ENCODE results near the gene DNAJB6. TPM values are rescaled to one million over a fixed set of nuclear protein-coding genes. Genes with fewer than 3 reads are reported as not detected.
A peak's percentile ranks its signal among the peaks of the same experiment; 100 is the strongest.
"Not testable (repeated sequence)": the region's sequence is repeated elsewhere in the genome, so short reads cannot be mapped to it uniquely, and the experiment has no call there.

Gene DNAJB6
- total and polyA plus RNA-seq, 8 donors: 48.7 to 233 (median 65.4) TPM

DNA sequence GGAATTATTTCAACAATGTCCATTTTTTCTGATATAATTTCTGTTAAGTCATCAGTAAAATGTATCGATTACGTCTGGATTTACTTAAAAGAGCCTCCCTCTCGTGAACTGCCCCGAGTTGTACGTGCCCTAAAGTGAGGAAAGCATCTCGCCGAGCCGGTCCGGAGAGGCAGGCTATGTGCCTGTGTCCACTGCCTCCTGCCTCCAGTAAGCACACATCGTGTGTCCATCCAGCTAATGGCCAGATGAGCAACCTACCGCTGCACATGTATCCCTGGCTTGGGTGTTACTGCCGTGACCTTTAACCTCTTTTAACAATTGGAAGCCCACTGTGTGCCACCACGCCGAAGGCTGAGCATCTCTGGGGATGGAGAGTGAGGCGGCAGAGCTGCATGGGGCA is 23.2 kb upstream of the DNAJB6 start:
- no peak for DNase-seq
- intact Hi-C loops (cut with DNase I; ENCODE audit: low total_unique reads): no loop called here
- WGBS, 5 donors: 92 to 95% (median 94%) methylated on average over 15 of the region's 15 CpGs

DNA sequence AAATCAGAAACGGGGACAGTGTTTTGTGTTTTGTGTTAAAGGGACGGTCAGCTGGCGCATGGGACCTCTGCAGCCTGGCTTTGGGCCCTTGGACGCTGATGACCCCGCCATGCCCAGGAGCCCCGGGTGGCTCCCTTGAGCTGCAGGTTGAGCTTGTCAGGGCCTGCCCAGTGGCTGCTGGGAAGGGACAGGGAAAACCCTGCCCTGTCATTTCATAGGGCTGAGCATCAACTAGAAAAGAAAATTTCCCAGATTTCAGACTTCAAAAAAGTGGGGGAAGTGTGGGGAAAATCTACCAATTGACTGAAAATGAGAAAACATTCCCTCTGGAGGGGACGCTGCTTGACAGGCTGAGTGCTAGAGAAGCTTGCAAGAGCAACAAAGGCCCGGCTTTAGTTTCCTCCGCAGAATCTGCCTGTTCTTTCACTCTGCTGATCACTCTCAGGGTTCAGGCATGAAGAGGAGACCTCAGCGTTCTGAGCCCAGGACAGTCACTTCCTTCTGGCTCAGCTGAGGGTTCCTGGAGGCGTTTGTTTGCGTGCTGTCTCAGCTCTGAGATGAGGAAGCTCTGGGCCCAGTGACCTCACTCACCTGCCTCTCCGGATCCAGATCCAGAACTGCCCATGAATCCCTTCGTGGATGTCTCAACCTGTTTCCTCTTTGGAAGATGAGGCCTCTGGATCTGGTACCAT is 18.6 kb upstream of the DNAJB6 start:
- H3K9me3 ChIP-seq: no peaks in the 10 kb centered on the region
- no peaks in the 10 kb centered on the region for H3K27me3 ChIP-seq
- no peaks in the 10 kb centered on the region for H3K36me3 ChIP-seq
- DNase-seq: peak in 1 of 2 donors; percentile 29
- intact Hi-C loops (cut with DNase I; ENCODE audit: low total_unique reads): no loop called here
- no peak for TF ChIP-seq POLR2A (IDR thresholded peaks at IDR 0.05)
- TF ChIP-seq, protein P1, sequence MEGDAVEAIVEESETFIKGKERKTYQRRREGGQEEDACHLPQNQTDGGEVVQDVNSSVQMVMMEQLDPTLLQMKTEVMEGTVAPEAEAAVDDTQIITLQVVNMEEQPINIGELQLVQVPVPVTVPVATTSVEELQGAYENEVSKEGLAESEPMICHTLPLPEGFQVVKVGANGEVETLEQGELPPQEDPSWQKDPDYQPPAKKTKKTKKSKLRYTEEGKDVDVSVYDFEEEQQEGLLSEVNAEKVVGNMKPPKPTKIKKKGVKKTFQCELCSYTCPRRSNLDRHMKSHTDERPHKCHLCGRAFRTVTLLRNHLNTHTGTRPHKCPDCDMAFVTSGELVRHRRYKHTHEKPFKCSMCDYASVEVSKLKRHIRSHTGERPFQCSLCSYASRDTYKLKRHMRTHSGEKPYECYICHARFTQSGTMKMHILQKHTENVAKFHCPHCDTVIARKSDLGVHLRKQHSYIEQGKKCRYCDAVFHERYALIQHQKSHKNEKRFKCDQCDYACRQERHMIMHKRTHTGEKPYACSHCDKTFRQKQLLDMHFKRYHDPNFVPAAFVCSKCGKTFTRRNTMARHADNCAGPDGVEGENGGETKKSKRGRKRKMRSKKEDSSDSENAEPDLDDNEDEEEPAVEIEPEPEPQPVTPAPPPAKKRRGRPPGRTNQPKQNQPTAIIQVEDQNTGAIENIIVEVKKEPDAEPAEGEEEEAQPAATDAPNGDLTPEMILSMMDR (IDR thresholded peaks at IDR 0.05): no peak
- TF ChIP-seq EP300 (IDR thresholded peaks at IDR 0.05): no peak
- no peak for TF ChIP-seq POLR2AphosphoS5 (IDR thresholded peaks at IDR 0.05)
- WGBS, 5 donors: 62 to 70% (median 68%) methylated on average over 14 of the region's 14 CpGs
- H3K4me3 ChIP-seq: no peak overlapping the region
- no peak overlapping the region for H3K27ac ChIP-seq
- H3K4me1 ChIP-seq: no peaks in the 10 kb centered on the region

More for the DNA sequence above, 23.2 kb upstream of the DNAJB6 start:
- H3K36me3 ChIP-seq: no peaks in the 10 kb centered on the region
- H3K4me3 ChIP-seq: no peak overlapping the region
- H3K27ac ChIP-seq: no peak overlapping the region
- H3K27me3 ChIP-seq: no peaks in the 10 kb centered on the region
- no peaks in the 10 kb centered on the region for H3K4me1 ChIP-seq
- no peaks in the 10 kb centered on the region for H3K9me3 ChIP-seq
- TF ChIP-seq, protein P1 (IDR thresholded peaks at IDR 0.05): no peak
- TF ChIP-seq EP300 (IDR thresholded peaks at IDR 0.05): no peak
- TF ChIP-seq POLR2AphosphoS5 (IDR thresholded peaks at IDR 0.05): no peak
- no peak for TF ChIP-seq POLR2A (IDR thresholded peaks at IDR 0.05)

GRCh38 chr7:157320608-157320980 is 16.2 kb upstream of the DNAJB6 start:
- no peak for DNase-seq
- WGBS, 5 donors: 66 to 88% (median 84%) methylated on average over 4 of the region's 4 CpGs
- no peaks in the 10 kb centered on the region for H3K27me3 ChIP-seq
- TF ChIP-seq EP300 (IDR thresholded peaks at IDR 0.05): no peak
- intact Hi-C loops (cut with DNase I; ENCODE audit: low total_unique reads): no loop called here
- H3K36me3 ChIP-seq: no peaks in the 10 kb centered on the region
- no peaks in the 10 kb centered on the region for H3K4me1 ChIP-seq
- no peaks in the 10 kb centered on the region for H3K9me3 ChIP-seq
- H3K27ac ChIP-seq: no peak overlapping the region
- no peak overlapping the region for H3K4me3 ChIP-seq

DNA sequence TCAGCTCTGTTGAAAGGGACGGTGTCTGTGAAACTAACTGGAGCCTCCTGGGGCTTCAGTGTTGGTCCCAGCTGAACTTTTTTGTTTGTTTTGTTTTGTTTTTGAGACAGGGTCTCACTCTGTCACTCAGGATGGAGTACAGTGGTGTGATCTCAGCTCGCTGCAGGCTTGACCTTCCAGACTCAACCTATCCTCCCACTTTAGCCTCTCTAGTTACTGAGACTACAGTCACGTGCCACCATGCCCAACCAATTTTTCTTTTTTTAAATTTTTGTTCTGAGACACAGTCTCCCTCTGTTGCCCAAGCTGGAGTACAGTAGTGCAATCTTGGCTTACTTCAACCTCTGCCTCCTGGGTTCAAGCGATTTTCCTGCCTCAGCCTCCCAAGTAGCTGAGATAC is 13.4 kb upstream of the DNAJB6 start:
- Histone ChIP-seq H3K9me3 (no peaks in the 10 kb centered on the region), H3K4me1 (no peaks in the 10 kb centered on the region), H3K36me3 (no peaks in the 10 kb centered on the region), H3K4me3 (no peak overlapping the region), H3K27ac (no peak overlapping the region), H3K27me3 (peaks cover 0 to 7% (median 0%) of the 10 kb centered on the region in 3 donors)
- no peak for DNase-seq
- TF ChIP-seq POLR2A (IDR thresholded peaks at IDR 0.05): no peak
- TF ChIP-seq, protein P1 (IDR thresholded peaks at IDR 0.05): no peak
- TF ChIP-seq EP300 (IDR thresholded peaks at IDR 0.05): no peak
- TF ChIP-seq POLR2AphosphoS5 (IDR thresholded peaks at IDR 0.05): no peak
- WGBS, 5 donors: 74 to 84% (median 79%) methylated on average over 4 of the region's 4 CpGs
- intact Hi-C loops (cut with DNase I; ENCODE audit: low total_unique reads): no loop called here

DNA sequence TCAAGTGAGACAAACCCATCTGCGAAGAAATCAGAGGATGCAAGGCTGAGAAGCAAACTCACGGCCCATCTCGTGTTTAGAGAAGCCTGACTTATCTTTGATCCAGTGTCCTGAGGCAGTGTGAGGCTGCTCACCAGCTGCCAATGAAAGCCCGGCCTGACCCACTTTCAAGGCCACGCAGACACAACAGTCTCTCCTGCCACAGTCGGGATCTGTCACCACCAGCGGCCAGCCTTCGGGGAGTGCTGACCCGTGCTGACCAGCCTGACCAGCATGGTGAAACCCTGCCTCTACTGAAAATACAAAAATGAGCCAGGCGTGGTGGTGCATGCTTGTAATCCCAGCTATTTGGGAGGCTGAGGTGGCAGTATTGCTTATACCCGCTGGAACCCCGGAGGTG is 7.4 kb upstream of the DNAJB6 start:
- Histone ChIP-seq H3K27ac (no peak overlapping the region), H3K4me1 (no peaks in the 10 kb centered on the region), H3K9me3 (no peaks in the 10 kb centered on the region), H3K4me3 (no peak overlapping the region), H3K27me3 (peaks cover 0 to 15% (median 0%) of the 10 kb centered on the region in 3 donors), H3K36me3 (no peaks in the 10 kb centered on the region)
- intact Hi-C loops (cut with DNase I; ENCODE audit: low total_unique reads): no loop called here
- no peak for TF ChIP-seq EP300 (IDR thresholded peaks at IDR 0.05)
- TF ChIP-seq, protein P1 (IDR thresholded peaks at IDR 0.05): no peak
- TF ChIP-seq POLR2A (IDR thresholded peaks at IDR 0.05): no peak
- no peak for TF ChIP-seq POLR2AphosphoS5 (IDR thresholded peaks at IDR 0.05)
- 73 to 81% (median 76%) methylated on average over 12 of the region's 12 CpGs for WGBS, 5 donors
- no peak for DNase-seq

DNA sequence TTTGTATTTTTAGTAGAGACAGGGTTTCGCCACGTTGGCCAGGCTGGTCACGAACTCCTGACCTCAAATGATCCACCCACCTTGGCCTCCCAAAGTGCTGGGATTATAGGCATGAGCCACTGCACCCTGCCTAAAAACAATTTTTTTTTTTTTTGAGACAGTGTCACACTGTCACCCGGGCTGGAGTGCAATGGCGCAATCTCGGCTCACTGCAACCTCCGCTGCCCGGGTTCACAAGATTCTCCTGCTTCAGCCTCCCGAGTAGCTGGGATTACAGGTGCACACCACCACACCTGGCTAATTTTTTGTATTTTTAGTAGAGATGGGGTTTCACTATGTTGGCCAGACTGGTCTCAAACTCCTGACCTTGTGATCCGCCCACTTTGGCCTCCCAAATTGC is 6.2 kb upstream of the DNAJB6 start:
- H3K9me3 ChIP-seq; H3K4me1 ChIP-seq; H3K4me3 ChIP-seq; DNase-seq; H3K27ac ChIP-seq; H3K36me3 ChIP-seq; intact Hi-C loops (cut with DNase I; ENCODE audit: low total_unique reads): not testable (repeated sequence)
- whole genome bisulfite sequencing, 5 donors: 80 to 87% (median 83%) methylated on average over 5 to 10 of the region's 10 CpGs
- H3K27me3 ChIP-seq: peaks cover 0 to 15% (median 0%) of the 10 kb centered on the region in 3 donors

DNA sequence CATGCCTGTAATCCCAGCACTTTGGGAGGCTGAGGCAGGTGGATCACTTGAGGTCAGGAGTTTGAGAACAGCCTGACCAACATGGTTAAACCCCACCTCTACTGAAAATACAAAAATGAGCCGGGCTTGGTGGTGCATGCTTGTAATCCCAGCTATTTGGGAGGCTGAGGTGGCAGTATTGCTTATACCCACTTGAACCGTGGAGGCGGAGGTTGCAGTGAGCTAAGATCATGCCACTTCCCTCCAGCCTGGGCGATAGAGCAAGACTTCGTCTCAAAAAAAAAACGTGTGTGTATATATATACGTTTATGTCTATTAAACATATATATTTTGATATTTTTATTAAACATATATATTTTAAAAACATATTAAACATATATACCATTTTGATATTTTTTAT is 5.8 kb upstream of the DNAJB6 start:
- WGBS, 5 donors: 70 to 78% (median 71%) methylated on average over 7 of the region's 7 CpGs
- intact Hi-C loops (cut with DNase I; ENCODE audit: low total_unique reads); DNase-seq: not testable (repeated sequence)

More for the DNA sequence above, 5.8 kb upstream of the DNAJB6 start:
- not testable (repeated sequence) for H3K4me3 ChIP-seq, H3K4me1 ChIP-seq, H3K27ac ChIP-seq, H3K36me3 ChIP-seq, H3K9me3 ChIP-seq
- H3K27me3 ChIP-seq: peaks cover 0 to 15% (median 0%) of the 10 kb centered on the region in 3 donors

Measured in stomach (tissue), 9 donors.